Measurements from ENCODE around the gene SYMPK. TPM values are rescaled to one million over a fixed set of nuclear protein-coding genes. Genes with fewer than 3 reads are reported as not detected.
A peak's percentile ranks its signal among the peaks of the same experiment; 100 is the strongest.

The SYMPK gene
- total and polyA plus RNA-seq, 2 donors from 2014 or later: 61.5 to 77.4 TPM

- FAIRE-seq: peak; percentile 98
- H3K27ac ChIP-seq (ENCODE audit: low read depth in 2 of 2, low read length in 2 of 2): peak within 1 kb of the TSS in 1 of 2 donors; percentile 45
- no peaks in the 10 kb centered on the region for H3K27me3 ChIP-seq (ENCODE audit: control insufficient read depth, insufficient read depth, low read length)
- peaks cover 0 to 13% (median 7%) of the 10 kb centered on the region in 3 donors for H3K36me3 ChIP-seq (ENCODE audit: control insufficient read depth in 2 of 3, insufficient read depth in 3 of 3, low read length in 3 of 3)
- H3K4me1 ChIP-seq (ENCODE audit: control insufficient read depth in 2 of 3, insufficient read depth in 2 of 3, low read depth in 1 of 3, low read length in 3 of 3): peaks cover 0 to 12% (median 7%) of the 10 kb centered on the region in 3 donors
- intact Hi-C loops (cut with DNase I): no loop called here
- no peak for TF ChIP-seq CTCF (IDR thresholded peaks at IDR 0.05; ENCODE audit: borderline replicate concordance, extremely low read depth, insufficient read depth)
- no peaks in the 10 kb centered on the region for H3K9me3 ChIP-seq (ENCODE audit: control insufficient read depth in 2 of 3, insufficient read depth in 1 of 3, low read length in 3 of 3)
- peak within 1 kb of the TSS; percentile 63 to 88 (median 78) for H3K4me3 ChIP-seq (ENCODE audit: low read length in 3 of 3)
- H3K9ac ChIP-seq (ENCODE audit: low read length in 3 of 3): peak within 1 kb of the TSS; percentile 53 to 81 (median 58)
- peak; percentile 99 to 100 (median 100) for DNase-seq
These were observed 70.3 kb downstream of the SYMPK start, which contains the start of gene DMWD for GRCh38 chr19:45792470-45793177. TSS of gene DMWD (minus strand) at chr19:45792845. CDS start at chr19:45792756, 89 bp downstream.

GRCh38 chr19:45791744-45792469 lies 71.0 kb downstream of the SYMPK start:
- DNase-seq (peak in 1 of 5 donors; percentile 77), FAIRE-seq (no peak)
- peak overlapping the region; percentile 63 to 88 (median 78) for H3K4me3 ChIP-seq (ENCODE audit: low read length in 3 of 3)
- intact Hi-C loops (cut with DNase I): no loop called here
- H3K36me3 ChIP-seq (ENCODE audit: control insufficient read depth in 2 of 3, insufficient read depth in 3 of 3, low read length in 3 of 3): peaks cover 0 to 18% (median 10%) of the 10 kb centered on the region in 3 donors
- TF ChIP-seq CTCF (IDR thresholded peaks at IDR 0.05; ENCODE audit: borderline replicate concordance, extremely low read depth, insufficient read depth): no peak
- peaks cover 0 to 12% (median 7%) of the 10 kb centered on the region in 3 donors for H3K4me1 ChIP-seq (ENCODE audit: control insufficient read depth in 2 of 3, insufficient read depth in 2 of 3, low read depth in 1 of 3, low read length in 3 of 3)
- no peaks in the 10 kb centered on the region for H3K27me3 ChIP-seq (ENCODE audit: control insufficient read depth, insufficient read depth, low read length)
- no peak overlapping the region for H3K27ac ChIP-seq (ENCODE audit: low read depth in 2 of 2, low read length in 2 of 2)
- H3K9ac ChIP-seq (ENCODE audit: low read length in 3 of 3): peak overlapping the region; percentile 49 to 81 (median 58)
- no peaks in the 10 kb centered on the region for H3K9me3 ChIP-seq (ENCODE audit: control insufficient read depth in 2 of 3, insufficient read depth in 1 of 3, low read length in 3 of 3)

- FAIRE-seq (no peak), DNase-seq (no peak)
- TF ChIP-seq CTCF (IDR thresholded peaks at IDR 0.05; ENCODE audit: borderline replicate concordance, extremely low read depth, insufficient read depth): no peak
- H3K9ac ChIP-seq (ENCODE audit: low read length in 3 of 3): no peak overlapping the region
- no peak overlapping the region for H3K27ac ChIP-seq (ENCODE audit: low read depth in 2 of 2, low read length in 2 of 2)
- peaks cover 0 to 20% (median 10%) of the 10 kb centered on the region in 3 donors for H3K36me3 ChIP-seq (ENCODE audit: control insufficient read depth in 2 of 3, insufficient read depth in 3 of 3, low read length in 3 of 3)
- no peaks in the 10 kb centered on the region for H3K27me3 ChIP-seq (ENCODE audit: control insufficient read depth, insufficient read depth, low read length)
- no peaks in the 10 kb centered on the region for H3K9me3 ChIP-seq (ENCODE audit: control insufficient read depth in 2 of 3, insufficient read depth in 1 of 3, low read length in 3 of 3)
- intact Hi-C loops (cut with DNase I): no loop called here
- H3K4me3 ChIP-seq (ENCODE audit: low read length in 3 of 3): no peak overlapping the region
- peaks cover 0 to 12% (median 7%) of the 10 kb centered on the region in 3 donors for H3K4me1 ChIP-seq (ENCODE audit: control insufficient read depth in 2 of 3, insufficient read depth in 2 of 3, low read depth in 1 of 3, low read length in 3 of 3)
These were observed 72.0 kb downstream of the SYMPK start for GRCh38 chr19:45790942-45791341.
